ENCODE measurements around the gene OR51S1.
"Not testable (repeated sequence)": the region's sequence is repeated elsewhere in the genome, so short reads cannot be mapped to it uniquely, and the experiment has no call there.

Gene OR51S1, protein sequence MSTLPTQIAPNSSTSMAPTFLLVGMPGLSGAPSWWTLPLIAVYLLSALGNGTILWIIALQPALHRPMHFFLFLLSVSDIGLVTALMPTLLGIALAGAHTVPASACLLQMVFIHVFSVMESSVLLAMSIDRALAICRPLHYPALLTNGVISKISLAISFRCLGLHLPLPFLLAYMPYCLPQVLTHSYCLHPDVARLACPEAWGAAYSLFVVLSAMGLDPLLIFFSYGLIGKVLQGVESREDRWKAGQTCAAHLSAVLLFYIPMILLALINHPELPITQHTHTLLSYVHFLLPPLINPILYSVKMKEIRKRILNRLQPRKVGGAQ

DNA sequence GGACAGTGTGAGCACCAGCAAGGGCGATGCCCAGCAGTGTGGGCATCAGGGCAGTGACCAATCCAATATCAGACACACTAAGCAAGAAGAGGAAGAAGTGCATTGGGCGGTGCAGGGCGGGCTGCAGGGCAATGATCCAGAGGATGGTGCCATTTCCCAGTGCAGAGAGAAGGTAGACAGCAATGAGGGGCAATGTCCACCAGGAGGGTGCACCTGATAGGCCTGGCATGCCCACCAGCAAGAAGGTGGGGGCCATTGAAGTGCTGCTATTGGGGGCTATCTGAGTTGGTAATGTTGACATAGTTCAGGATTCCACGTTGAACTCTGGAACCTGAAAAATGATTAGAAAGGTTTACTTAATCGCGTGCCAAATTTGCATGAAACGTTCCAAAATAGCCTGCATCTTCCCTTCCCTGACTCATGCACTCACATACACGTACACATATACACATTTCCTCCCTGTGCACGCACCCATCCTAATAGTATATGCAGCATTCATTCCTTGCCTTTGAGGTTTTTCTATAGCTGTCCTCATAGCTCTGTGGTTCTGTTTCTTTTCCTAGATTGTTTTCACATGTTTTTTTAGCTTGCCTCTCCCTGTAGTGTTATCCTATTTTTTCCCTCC lies at the start of gene OR51S1:
TSS of gene OR51S1 (minus strand) at position 301 of the 625 bp plus-strand sequence. CDS start at position 301, 0 bp downstream.
- no peak for FAIRE-seq

DNA sequence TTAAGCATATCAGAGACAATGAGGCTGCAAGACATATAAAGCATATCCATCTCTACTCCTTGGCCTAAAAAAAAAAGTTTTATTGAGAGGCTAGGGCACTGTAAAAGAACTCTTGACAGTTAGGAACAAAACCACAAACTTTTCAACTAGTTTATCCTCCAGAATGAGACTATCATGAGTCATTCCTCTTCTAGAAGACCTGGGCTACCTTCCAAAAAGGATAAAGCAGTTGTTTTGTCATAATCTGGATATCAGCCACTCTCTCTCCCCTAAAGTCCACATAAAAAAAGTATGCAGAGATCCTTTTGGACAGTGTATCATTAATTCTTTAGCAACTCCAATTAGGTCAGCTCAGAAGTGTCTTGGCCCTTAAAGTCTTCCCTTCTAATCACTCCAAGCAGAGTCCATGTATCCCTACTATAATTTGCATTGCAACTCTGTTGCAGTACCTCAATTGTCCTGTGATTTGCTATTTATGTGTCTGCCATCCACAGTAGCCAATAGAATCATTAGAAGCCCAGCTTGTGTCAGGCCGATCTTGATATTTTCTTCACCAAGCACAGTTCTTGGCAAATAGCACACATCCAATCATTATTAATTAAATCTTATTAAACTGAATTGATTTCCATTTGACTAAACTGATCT lies 43.1 kb upstream of the OR51S1 start:
- FAIRE-seq = no peak

DNA sequence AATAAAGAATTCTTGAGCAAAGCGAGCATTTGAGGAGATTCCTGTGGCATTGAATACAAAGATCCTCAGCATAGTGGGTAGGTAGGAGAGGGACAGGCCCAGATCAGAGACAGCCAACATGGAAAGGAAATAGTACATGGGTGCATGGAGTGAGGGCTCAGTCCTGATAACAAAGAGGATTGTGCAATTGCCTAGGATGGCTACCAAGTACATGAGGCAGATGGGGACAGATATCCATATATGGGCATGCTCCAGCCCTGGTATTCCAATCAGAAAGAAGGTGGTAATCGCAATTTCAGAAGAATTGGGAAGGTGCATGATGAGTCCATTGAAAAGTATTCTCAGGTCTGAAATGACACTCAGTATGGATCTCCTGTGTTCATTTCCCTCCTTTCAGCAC lies 41.3 kb upstream of the OR51S1 start:
- no peak for FAIRE-seq

DNA sequence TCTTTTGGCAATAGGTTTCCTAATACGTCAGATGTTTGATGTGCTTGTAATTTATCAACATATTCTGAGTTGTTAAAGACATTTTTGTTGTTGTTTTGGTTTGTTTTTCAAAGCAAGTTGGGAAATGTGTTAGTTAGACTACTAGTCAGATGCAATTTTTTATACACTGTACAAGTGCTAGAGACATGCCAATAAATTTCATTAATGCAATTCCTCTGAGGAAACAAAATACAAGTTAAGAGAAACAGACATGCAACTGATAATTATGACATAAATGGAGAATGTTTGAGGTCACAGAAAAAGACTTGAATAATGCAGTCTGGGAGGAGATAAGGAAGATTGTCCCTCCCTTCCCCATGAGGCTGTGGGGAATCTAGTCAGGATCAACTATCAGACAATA lies 38.6 kb upstream of the OR51S1 start:
- FAIRE-seq = no peak

DNA sequence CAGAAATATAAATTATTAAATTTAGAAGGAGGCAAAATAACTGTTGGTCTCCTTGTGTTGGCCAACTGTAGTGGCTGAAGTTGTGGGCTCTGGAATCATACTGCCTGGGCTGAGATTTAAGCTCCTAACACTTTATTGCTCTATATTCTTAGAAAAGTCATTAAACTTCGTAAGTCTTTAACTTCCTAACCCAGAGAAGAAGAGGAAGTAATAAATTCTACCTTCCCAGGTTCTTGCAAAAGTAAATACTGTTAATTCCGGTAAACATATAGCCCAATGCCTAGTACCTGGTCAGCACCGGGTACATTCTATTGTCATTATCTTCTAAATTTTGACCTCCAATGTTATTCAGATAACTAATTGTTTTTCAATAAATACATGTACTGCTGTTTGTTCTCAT lies 37.2 kb upstream of the OR51S1 start:
- FAIRE-seq = no peak

DNA sequence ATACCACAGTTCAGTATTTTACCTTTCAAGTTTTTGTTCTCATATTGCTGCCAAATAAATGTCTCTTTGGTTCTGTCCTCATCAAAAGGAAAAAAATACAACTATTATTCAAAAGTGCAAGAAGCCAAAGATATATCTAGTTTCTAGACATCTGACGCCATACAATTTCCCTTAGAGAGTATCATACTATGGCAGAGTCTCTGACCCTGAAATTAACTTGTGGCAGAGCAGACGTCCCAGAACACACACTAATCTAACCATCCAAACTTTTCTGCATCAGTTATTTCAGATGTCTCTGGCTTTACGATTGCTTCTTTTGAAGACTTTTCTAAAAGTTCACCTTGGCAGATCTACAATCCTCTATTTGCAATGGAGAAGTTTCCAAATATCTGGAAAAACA lies 35.4 kb upstream of the OR51S1 start:
- FAIRE-seq = no peak

DNA sequence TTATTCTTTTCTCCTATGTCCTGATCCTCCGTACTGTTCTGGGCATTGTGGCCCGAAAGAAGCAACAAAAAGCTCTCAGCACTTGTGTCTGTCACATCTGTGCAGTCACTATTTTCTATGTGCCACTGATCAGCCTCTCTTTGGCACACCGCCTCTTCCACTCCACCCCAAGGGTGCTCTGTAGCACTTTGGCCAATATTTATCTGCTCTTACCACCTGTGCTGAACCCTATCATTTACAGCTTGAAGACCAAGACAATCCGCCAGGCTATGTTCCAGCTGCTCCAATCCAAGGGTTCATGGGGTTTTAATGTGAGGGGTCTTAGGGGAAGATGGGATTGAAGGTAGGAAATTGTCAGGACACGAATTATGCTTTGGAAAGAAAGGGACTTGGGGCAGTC lies 33.5 kb upstream of the OR51S1 start:
- FAIRE-seq = no peak

DNA sequence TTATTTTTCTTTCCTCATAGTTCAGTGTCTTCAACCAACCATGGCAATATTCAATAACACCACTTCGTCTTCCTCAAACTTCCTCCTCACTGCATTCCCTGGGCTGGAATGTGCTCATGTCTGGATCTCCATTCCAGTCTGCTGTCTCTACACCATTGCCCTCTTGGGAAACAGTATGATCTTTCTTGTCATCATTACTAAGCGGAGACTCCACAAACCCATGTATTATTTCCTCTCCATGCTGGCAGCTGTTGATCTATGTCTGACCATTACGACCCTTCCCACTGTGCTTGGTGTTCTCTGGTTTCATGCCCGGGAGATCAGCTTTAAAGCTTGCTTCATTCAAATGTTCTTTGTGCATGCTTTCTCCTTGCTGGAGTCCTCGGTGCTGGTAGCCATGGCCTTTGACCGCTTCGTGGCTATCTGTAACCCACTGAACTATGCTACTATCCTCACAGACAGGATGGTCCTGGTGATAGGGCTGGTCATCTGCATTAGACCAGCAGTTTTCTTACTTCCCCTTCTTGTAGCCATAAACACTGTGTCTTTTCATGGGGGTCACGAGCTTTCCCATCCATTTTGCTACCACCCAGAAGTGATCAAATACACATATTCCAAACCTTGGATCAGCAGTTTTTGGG lies 33.0 kb upstream of the OR51S1 start, which contains the start of gene OR51T1:
TSS of gene OR51T1 (plus strand) at position 41 of the 641 bp plus-strand sequence. CDS start at position 41, 0 bp downstream.
- no peak for FAIRE-seq

DNA sequence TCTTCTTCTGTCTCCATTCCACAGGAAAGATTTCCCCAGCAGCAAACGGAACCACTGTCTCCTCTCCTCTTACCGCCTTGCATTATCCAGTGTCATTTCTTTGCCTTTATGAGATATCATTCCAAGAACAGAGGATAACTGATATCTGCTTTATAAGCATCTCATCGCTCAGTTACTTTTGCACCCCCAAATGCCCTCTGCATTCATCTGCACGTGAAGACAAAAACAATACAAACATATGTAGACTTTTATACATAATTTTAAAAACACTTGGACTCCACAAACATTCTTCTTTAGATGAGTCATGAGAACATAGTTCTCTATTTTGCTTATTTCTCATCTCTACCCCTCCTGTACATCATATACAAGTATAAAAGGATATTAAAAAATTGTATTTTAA lies 32.2 kb upstream of the OR51S1 start:
- no peak for FAIRE-seq

DNA sequence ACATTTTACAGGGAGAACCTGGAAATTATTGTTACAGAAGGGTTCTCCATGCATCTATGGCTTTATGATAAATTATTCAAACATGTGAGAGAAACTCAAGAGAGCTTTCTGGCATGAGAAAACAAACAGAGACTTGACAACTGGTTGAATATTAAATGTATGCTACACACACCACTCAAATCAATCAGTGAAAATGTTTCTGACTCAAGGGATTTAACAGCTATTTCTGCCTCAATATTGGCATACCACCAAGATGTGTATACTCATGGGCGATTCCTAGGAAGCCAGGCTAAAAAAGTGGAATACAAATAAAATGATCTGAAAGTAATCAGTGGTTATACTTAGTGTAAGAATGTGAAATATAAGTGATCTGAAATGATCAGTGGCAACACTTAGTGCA lies 16.8 kb upstream of the OR51S1 start:
- no peak for FAIRE-seq

DNA sequence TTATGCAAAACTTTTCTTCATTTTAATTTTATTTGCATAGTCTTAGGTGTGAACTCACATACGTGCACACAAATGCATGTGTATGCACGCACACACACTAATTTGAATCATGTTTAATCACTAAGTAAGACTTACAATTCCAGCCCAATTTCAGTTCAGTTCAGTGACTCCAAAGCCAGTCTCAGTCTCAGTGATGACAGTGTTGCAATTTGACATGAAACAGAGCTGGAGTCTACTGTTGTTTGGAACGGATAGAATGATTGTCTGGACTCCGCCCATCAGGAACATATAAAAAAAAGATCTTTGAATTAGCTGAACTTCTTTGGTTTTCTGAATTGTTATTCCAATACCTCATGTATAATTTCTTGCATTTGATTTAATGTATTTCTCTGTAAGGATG lies 14.9 kb upstream of the OR51S1 start:
- FAIRE-seq = no peak

DNA sequence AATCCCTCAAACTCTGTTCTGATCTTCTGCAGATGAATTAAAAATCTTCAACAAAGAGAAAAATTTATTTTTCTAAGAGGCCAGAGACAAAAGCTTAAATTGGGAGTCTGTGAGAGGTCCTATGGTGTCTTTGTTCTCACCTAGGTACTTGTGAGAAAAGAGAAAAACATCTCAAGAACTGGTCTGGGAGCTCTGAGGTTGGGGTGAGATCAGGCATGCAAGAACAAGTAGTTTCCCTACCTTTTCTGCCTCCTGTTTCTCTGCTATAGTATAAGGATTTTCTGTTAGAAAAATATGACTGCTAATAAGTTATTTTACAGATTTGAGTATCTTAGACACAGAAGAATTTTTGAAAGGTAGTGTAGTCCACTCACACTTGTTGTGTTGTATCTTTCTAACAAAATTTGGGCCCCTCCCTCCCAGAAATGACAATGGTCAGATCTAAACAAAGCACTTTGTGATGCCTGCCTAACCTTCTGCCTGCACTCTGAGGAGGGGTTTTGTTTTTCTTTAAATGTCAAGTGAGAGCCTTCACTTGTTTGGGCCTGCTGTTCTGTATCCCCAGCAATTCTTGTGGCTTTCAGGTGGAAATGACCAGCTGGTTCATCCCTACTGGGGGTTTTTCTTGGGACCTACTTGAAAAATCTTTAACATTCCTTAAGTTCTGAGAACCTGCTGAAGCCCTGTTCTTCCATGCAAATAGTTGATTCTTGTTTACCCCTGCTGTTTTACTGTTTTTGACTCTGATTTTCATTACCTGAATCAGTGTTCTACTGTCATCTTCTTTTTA lies 13.6 kb upstream of the OR51S1 start:
- no peak for FAIRE-seq

DNA sequence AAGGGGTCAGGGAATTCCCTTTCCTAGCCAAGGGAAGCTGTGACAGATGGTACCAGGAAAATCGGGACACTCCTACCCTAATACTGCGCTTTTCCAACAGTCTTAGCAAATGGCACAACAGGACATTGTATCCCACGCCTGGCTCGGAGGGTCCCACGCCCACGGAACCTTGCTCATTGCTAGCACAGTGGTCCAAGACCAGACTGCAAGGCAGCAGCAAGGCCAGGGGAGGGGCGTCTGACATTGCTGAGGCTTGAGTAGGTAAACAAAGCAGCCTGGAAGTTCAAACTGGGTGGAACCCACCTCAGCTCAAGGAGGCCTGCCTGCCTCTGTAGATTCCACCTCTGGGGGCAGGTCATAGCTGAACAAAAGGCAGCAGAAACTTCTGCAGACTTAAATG lies 5.3 kb upstream of the OR51S1 start:
- not testable (repeated sequence) for FAIRE-seq

DNA sequence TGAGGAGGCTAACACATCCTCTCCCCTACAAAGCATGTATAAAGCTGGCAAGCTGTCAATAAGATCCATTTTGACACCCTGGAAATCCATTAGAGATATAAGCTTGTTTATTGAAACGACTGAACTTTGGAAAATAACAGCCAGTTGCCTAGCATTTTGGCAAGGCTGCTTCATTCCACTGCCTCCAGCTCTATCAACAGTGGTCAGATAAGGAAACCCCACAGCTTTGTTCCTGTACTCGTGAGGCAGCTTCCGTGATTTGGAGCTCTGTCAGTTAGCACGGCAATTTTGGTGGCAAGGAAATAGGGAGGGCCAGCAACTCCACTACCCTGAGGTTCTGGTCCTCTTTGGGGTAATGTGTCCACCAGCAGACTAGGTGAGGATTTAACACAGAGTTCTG lies 2.0 kb upstream of the OR51S1 start:
- FAIRE-seq = no peak

DNA sequence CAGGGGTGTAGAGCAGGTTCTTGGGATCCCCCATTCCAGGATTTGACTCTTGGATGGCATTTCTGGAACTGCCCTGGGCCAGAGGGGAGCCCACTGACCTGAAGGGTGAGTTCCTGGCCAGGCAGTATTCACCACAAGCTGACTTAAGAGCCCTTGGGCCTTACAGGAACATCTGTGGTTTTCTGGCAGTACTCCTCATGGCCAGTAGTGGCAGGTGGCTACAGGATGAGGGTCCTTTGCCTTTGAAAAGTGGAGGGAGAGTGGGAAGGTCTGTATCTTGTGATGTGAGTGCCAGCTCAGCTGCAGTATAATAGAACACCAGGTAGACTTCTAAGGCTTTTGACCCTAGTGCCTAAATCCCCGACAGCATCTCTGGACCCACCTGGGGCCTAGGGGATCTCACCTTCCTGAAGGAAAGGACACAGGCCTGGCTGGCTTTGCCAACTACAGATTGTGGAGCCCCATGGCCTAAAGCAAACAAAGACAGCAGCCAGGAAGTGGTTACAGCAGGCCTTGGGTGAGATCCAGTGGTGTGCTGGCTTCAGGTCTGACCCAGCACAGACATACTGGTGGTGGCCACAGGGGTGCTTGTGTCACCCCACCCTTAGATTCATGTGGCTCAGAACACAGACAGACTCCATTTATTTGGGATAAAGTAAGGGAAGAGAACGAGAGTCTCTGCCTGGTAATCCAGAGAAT lies 9.0 kb downstream of the OR51S1 start:
- FAIRE-seq = no peak

DNA sequence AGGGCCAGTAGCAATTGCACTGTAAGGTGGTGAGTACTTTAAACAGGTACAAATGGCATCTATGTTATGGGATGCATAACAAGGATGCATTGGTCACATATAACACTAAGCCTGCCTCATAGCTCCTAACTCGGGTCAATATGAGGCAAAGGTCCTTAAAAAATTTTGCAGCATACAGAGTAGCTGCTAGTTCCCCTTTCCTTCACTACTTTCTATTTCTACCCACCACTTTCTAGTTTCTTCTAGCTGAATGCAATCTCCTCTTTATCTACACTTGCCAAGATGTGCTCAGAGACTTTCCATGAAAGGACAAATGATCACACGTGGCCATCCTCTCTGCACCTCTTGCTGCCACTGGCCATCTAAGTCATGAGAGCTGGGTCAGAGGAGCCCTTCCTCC lies 18.1 kb downstream of the OR51S1 start:
- no peak for FAIRE-seq

DNA sequence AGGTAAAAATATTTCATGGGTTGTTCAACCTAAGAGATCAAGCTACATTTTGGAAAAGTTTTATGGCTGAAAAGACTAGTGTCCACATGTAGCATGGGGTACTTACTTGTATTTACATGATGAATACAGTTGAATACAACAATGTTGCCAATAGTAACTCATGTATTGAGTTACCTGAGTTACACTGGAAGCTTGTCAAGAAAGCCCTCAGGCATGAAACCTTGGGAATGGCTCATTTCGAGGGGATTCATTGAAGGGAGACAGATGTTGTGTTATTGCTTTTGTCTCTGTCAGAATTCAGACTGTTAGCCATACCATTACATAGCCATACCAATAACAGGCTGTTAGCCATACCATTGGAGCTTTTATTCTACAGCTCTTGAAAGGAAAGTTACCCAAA lies 18.7 kb downstream of the OR51S1 start:
- no peak for FAIRE-seq

DNA sequence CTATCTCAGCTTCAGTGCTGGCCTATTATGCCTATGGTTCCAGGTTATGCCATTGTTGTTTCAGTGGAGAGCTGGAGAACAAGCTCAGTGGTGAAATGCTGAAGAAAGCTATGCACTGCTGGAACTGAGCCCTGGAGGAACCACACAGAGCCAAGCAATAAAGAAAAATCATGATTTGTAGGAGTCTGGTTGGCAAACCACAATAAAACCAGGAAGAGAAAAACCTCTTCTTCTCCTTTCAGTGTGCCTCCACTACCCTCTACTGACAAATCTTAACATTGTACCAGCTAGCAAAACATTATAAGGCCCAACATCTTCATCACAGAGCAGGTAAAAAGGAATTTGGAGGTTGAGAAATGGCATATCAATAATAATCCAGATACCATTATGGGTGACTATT lies 22.6 kb downstream of the OR51S1 start:
- FAIRE-seq = no peak

DNA sequence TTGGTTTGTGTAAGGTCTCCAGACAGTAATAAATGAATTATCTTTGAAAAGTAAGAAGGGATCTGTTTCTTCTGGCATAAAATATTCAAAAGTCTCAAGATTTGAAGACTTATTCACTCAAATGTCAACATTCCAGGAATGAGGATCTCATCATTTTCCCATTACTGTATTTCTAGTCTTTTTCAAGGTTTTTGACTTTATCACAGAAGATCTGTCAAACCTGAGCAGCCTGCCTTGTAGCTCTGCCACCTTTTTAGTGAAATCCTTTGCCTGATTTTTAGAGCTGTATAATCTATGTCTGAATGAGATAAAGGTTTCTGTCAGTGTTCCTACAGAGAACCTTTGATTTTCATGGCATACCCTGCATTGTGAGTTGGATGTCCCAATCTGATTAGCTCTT lies 23.9 kb downstream of the OR51S1 start:
- FAIRE-seq = no peak

DNA sequence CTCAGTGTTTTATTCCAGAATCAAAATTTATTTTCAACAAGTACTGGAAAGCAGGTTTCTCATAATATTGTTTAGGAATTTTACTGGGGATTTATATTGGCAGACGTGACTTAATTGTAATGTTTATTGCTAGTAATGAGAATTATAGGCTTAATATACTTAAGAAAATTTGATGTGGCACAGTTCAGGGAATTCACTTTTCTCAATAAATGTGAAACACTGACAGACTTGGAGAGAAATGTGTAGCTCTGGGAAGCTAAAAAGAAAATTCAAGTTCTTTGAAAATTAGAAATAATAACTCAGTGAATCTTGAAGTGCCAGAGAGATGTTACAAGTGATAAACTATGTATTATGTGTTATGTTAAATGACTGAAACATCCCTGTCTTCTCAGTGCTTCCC lies 28.0 kb downstream of the OR51S1 start, which contains the start of gene OR51F2:
TSS of gene OR51F2 (plus strand) at position 301 of the 400 bp plus-strand sequence. CDS start 101 bp downstream, outside the sequence.
- no peak for FAIRE-seq

DNA sequence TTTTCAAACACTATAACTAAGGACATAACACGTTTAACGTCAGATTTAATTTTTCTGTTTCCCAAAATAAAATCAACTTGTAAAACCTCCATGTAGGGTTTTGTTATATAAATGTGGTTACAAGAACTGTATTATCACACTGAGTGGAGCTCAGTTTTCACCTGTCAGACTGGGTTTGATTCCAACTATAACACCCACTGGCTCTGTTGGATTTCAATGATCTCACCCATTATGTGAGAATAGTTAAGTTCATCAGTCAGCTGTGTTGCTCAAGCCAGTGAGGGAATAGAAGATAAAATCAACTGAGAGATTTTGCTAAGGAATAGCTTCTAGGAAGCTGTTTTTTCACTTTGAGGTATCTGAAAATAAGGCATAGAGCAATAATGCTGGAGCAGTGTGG lies 39.8 kb downstream of the OR51S1 start:
- no peak for FAIRE-seq

DNA sequence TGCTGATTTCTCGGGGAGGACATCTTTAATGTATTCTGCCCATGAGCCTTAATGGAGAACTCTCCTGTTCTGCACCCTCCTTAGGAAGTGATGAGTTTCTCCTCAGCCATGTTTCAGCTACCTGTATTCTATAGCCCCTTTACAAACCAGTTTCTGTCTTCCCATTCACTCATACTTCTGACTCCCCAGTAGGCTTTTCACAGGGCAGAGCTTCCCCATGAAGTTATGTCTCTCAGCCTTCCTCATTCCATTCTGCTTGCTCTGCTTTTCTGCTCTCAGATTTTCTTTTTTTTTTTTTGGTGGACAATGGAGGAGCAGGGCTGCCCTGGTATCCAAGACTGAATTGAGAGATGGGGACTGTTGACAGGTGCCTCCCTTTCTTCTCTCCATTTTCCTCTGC lies 40.5 kb downstream of the OR51S1 start:
- FAIRE-seq = no peak

Data from colon (tissue), 2 donors.